Liver (tissue), 9 donors: Measurements from ENCODE around the gene HIPK2. TPM values are rescaled to one million over a fixed set of nuclear protein-coding genes. Genes with fewer than 3 reads are reported as not detected.

ENCODE experiments used
- DNase-seq: peaks from one replicate; pipeline ENCODE4 v3.0.0-alpha.2; 2017; ENCODE audit warnings: low spot score
- H3K27ac ChIP-seq, 2 donors: one replicate each; pipeline ENCODE4 v1.7.0; 2013; ENCODE audit warnings: inconsistent platforms in 2 of 2, low read length in 2 of 2, control low read depth in 1 of 2, low read depth in 1 of 2, mild to moderate bottlenecking in 1 of 2
- H3K27me3 ChIP-seq, 4 donors: one replicate each; pipeline versions ENCODE4 v1.6.1 to v1.7.0; 2013; ENCODE audit warnings: low read length in 3 of 4, inconsistent platforms in 1 of 4, mild to moderate bottlenecking in 1 of 4, moderate library complexity in 1 of 4; ENCODE audit not compliant: control insufficient read depth in 4 of 4, insufficient read depth in 4 of 4
- H3K36me3 ChIP-seq, 4 donors: one replicate each; pipeline versions ENCODE4 v1.6.1 to v1.7.0; 2013; ENCODE audit warnings: low read length in 3 of 4, mild to moderate bottlenecking in 3 of 4, low read depth in 1 of 4, moderate library complexity in 1 of 4; ENCODE audit not compliant: control insufficient read depth in 4 of 4, insufficient read depth in 3 of 4
- H3K4me1 ChIP-seq, 4 donors: one replicate each; pipeline versions ENCODE4 v1.6.1 to v1.7.0; 2013; ENCODE audit warnings: low read length in 3 of 4, mild to moderate bottlenecking in 3 of 4, moderate library complexity in 1 of 4; ENCODE audit not compliant: control insufficient read depth in 4 of 4, insufficient read depth in 4 of 4
- H3K4me3 ChIP-seq, 3 donors: one replicate each; pipeline versions ENCODE4 v1.6.1 to v1.7.0; 2013; ENCODE audit warnings: low read length in 3 of 3, control low read depth in 1 of 3, low read depth in 1 of 3, mild to moderate bottlenecking in 1 of 3
- H3K9ac ChIP-seq, 2 donors: one replicate each; pipeline ENCODE4 v1.7.0; 2013; ENCODE audit warnings: low read length in 2 of 2, mild to moderate bottlenecking in 2 of 2, moderate library complexity in 2 of 2, control low read depth in 1 of 2, low read depth in 1 of 2
- H3K9me3 ChIP-seq, 4 donors: one replicate each; pipeline versions ENCODE4 v1.6.1 to v1.7.0; 2013; ENCODE audit warnings: low read length in 3 of 4; ENCODE audit not compliant: control insufficient read depth in 4 of 4
- CTCF ChIP-seq: fragments of 150-350 bp; IDR thresholded peaks from 2 replicates; pipeline ENCODE4 v1.5.1; 2017; ENCODE audit warnings: improper control_type of control experiment, low read depth, low read length; ENCODE audit not compliant: missing input control
- EGR1 ChIP-seq, 2 donors: IDR thresholded peaks; 2 replicates each; pipeline ENCODE4 v1.6.1; 2016 to 2018; ENCODE audit warnings: antibody characterized with exemption in 2 of 2, low read depth in 2 of 2
- FOXA1 ChIP-seq: IDR thresholded peaks from 2 replicates; pipeline ENCODE4 v1.6.1; 2016; ENCODE audit warnings: antibody characterized with exemption
- FOXA2 ChIP-seq: IDR thresholded peaks from 2 replicates; pipeline ENCODE4 v1.6.1; 2016; ENCODE audit warnings: antibody characterized with exemption
- GABPA ChIP-seq, 2 donors: IDR thresholded peaks in 1 of 2; conservative IDR thresholded peaks in 1 of 2; 2 replicates each; pipeline ENCODE4 v1.6.1; 2016; ENCODE audit warnings: antibody characterized with exemption in 2 of 2, mild to moderate bottlenecking in 1 of 2, moderate library complexity in 1 of 2
- HNF4A ChIP-seq, 2 donors: conservative IDR thresholded peaks; 2 replicates each; pipeline ENCODE4 v1.6.1; 2016; ENCODE audit warnings: antibody characterized with exemption in 2 of 2, mild to moderate bottlenecking in 2 of 2
- HNF4G ChIP-seq: IDR thresholded peaks from 2 replicates; pipeline ENCODE4 v1.6.1; 2016; ENCODE audit warnings: antibody characterized with exemption
- JUND ChIP-seq, 2 donors: IDR thresholded peaks; 2 replicates each; pipeline ENCODE4 v1.6.1; 2016; ENCODE audit warnings: antibody characterized with exemption in 2 of 2
- MAX ChIP-seq: IDR thresholded peaks from 2 replicates; pipeline ENCODE4 v1.6.1; 2016; ENCODE audit warnings: antibody characterized with exemption
- NR2F2 ChIP-seq: IDR thresholded peaks from 2 replicates; pipeline ENCODE4 v1.6.1; 2016; ENCODE audit warnings: antibody characterized with exemption
- RAD21 ChIP-seq, 2 donors: IDR thresholded peaks; 2 replicates each; pipeline ENCODE4 v1.6.1; 2016; ENCODE audit warnings: antibody characterized with exemption in 2 of 2, mild to moderate bottlenecking in 2 of 2
- RXRA ChIP-seq, 2 donors: IDR thresholded peaks; 2 replicates each; pipeline ENCODE4 v1.6.1; 2017 to 2018; ENCODE audit warnings: antibody characterized with exemption in 2 of 2, mild to moderate bottlenecking in 1 of 2
- SP1 ChIP-seq: IDR thresholded peaks from 2 replicates; pipeline ENCODE4 v1.6.1; 2018; ENCODE audit warnings: antibody characterized with exemption, mild to moderate bottlenecking
- TAF1 ChIP-seq: conservative IDR thresholded peaks from 2 replicates; pipeline ENCODE4 v1.6.1; 2016; ENCODE audit warnings: antibody characterized with exemption, mild to moderate bottlenecking
- YY1 ChIP-seq: IDR thresholded peaks from 2 replicates; pipeline ENCODE4 v1.6.1; 2016; ENCODE audit warnings: antibody characterized with exemption, mild to moderate bottlenecking
- ZBTB33 ChIP-seq: IDR thresholded peaks from 2 replicates; pipeline ENCODE4 v1.6.1; 2016; ENCODE audit warnings: antibody characterized with exemption
- WGBS: extraction: QIAGEN DNeasy Blood & Tissue Kit; methylation state at CpG from one replicate; pipeline ENCODE4 v1.1.7; 2013; 5-methylcytosine and 5-hydroxymethylcytosine counted together
- polyA plus RNA-seq, 2 donors: library from polyadenylated mRNA; stranded (reverse) in 1 of 2; unstranded in 1 of 2; fragments of 200-250 nt in 1 of 2; fragments of >200 nt in 1 of 2; fragmentation: Nextera tagmentation in 1 of 2; extraction: Ambion mirVana in 1 of 2; gene quantifications; one replicate each; pipeline versions ENCODE4 v1.2.1 to v1.2.3, GENCODE V29; 2013 to 2015
- total RNA-seq, 2 donors: library from RNA; depleted of rRNA; stranded (reverse); fragments of >200 nt; gene quantifications; one replicate each; pipeline ENCODE4 v1.2.3, GENCODE V29; 2014
- TF ChIP-seq, protein P1 (sequence below): IDR thresholded peaks from 2 replicates; pipeline ENCODE4 v1.6.1; 2016; ENCODE audit warnings: antibody characterized with exemption
- TF ChIP-seq, protein P2 (sequence below): IDR thresholded peaks from 2 replicates; pipeline ENCODE4 v1.6.1; 2016; ENCODE audit warnings: antibody characterized with exemption, mild to moderate bottlenecking
- donor health status: healthy.
- donor health status: healthy.
- donor health status: healthy.
- donor health status: healthy.
- donor health status: healthy.

Gene HIPK2
- total and polyA plus RNA-seq, 4 donors, result 13.1 to 48.8 (median 16.6) TPM

- WGBS, result 19% methylated on average over 13 of the region's 13 CpGs
- H3K27ac ChIP-seq, result peak overlapping the region; percentile 84 to 85
- no peaks in the 10 kb centered on the region for H3K27me3 ChIP-seq
- H3K4me3 ChIP-seq, result no peak overlapping the region
- no peaks in the 10 kb centered on the region for H3K9me3 ChIP-seq
- H3K9ac ChIP-seq, result peak overlapping the region in 1 of 2 donors; percentile 29
- H3K36me3 ChIP-seq, result no peaks in the 10 kb centered on the region
- TF ChIP-seq RXRA (IDR thresholded peaks at IDR 0.05) (peak; percentile 91 to 95), FOXA2 (peak; percentile 6), MAX (peak; percentile 84), RAD21 (IDR thresholded peaks at IDR 0.05) (peak; percentile 36 to 40), HNF4G (peak; percentile 33), FOXA1 (no peak), YY1 (peak; percentile 53), JUND (IDR thresholded peaks at IDR 0.05) (peak; percentile 35 to 40), ZBTB33 (peak; percentile 68), NR2F2 (peak; percentile 34), SP1 (peak; percentile 61), EGR1 (IDR thresholded peaks at IDR 0.05; ENCODE audit: low read depth in 2 of 2) (peak in 1 of 2 donors; percentile 31), CTCF (no peak), TAF1 (no peak), GABPA (IDR thresholded peaks at IDR 0.05 in 1 of 2, conservative IDR thresholded peaks at IDR 0.05 in 1 of 2) (no peak), HNF4A (conservative IDR thresholded peaks at IDR 0.05) (peak; percentile 83 to 85)
- TF ChIP-seq, protein P1, sequence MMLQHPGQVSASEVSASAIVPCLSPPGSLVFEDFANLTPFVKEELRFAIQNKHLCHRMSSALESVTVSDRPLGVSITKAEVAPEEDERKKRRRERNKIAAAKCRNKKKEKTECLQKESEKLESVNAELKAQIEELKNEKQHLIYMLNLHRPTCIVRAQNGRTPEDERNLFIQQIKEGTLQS, result peak; percentile 10
- TF ChIP-seq, protein P2, sequence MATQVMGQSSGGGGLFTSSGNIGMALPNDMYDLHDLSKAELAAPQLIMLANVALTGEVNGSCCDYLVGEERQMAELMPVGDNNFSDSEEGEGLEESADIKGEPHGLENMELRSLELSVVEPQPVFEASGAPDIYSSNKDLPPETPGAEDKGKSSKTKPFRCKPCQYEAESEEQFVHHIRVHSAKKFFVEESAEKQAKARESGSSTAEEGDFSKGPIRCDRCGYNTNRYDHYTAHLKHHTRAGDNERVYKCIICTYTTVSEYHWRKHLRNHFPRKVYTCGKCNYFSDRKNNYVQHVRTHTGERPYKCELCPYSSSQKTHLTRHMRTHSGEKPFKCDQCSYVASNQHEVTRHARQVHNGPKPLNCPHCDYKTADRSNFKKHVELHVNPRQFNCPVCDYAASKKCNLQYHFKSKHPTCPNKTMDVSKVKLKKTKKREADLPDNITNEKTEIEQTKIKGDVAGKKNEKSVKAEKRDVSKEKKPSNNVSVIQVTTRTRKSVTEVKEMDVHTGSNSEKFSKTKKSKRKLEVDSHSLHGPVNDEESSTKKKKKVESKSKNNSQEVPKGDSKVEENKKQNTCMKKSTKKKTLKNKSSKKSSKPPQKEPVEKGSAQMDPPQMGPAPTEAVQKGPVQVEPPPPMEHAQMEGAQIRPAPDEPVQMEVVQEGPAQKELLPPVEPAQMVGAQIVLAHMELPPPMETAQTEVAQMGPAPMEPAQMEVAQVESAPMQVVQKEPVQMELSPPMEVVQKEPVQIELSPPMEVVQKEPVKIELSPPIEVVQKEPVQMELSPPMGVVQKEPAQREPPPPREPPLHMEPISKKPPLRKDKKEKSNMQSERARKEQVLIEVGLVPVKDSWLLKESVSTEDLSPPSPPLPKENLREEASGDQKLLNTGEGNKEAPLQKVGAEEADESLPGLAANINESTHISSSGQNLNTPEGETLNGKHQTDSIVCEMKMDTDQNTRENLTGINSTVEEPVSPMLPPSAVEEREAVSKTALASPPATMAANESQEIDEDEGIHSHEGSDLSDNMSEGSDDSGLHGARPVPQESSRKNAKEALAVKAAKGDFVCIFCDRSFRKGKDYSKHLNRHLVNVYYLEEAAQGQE, result peak; percentile 44
- no peak for DNase-seq
- peaks cover 28 to 56% (median 48%) of the 10 kb centered on the region in 4 donors for H3K4me1 ChIP-seq
Measured at GRCh38 chr7:139679731-139680594, 97.8 kb downstream of the HIPK2 start.
